Left colon (tissue), 2 donors: ENCODE measurements around the gene FOXP1. TPM values are rescaled to one million over a fixed set of nuclear protein-coding genes. Genes with fewer than 3 reads are reported as not detected.

Experiments used
- ATAC-seq: fragments of 200-7000 bp; cut with Tn5 transposase; one replicate; pipeline ENCODE4 v1.9.1; 2020; ENCODE audit warnings: mild to moderate bottlenecking, moderate library complexity
- DNase-seq, 2 donors: peaks; one replicate each; pipeline ENCODE4 v3.0.0-alpha.2; 2020
- intact Hi-C, 2 donors: fragments of 100-400 bp; cut with DNase I in 1 of 2; cut with micrococcal nuclease in 1 of 2; formaldehyde crosslinking; loops; one replicate each; pipeline versions ENCODE4 v1.11.2 to v1.14.0; 2022; cut with DNase I, micrococcal nuclease
- total RNA-seq, 2 donors: library from RNA; stranded (reverse); fragmentation: NEBNext Ultra II Directional; extraction: Animal tissue kit (Norgen Biotek cat#: 25700); gene quantifications; one replicate each; pipeline ENCODE4 v1.2.1, GENCODE V29; 2021
- donor health status: DM: no; HTN: no; CAD: no.
- donor health status: DM: yes; HTN: yes; CAD: no.

Gene FOXP1
- total RNA-seq, 2 donors from 2014 or later = 131 to 135 TPM

GRCh38 chr3:71497971-71498444 lies 85.5 kb downstream of the FOXP1 start:
- ATAC-seq = no peak
- no peak for DNase-seq
- intact Hi-C loops = no loop called here

GRCh38 chr3:71497367-71497897 lies 86.1 kb downstream of the FOXP1 start:
- ATAC-seq (no peak), DNase-seq (no peak)
- intact Hi-C loops = no loop called here

DNA sequence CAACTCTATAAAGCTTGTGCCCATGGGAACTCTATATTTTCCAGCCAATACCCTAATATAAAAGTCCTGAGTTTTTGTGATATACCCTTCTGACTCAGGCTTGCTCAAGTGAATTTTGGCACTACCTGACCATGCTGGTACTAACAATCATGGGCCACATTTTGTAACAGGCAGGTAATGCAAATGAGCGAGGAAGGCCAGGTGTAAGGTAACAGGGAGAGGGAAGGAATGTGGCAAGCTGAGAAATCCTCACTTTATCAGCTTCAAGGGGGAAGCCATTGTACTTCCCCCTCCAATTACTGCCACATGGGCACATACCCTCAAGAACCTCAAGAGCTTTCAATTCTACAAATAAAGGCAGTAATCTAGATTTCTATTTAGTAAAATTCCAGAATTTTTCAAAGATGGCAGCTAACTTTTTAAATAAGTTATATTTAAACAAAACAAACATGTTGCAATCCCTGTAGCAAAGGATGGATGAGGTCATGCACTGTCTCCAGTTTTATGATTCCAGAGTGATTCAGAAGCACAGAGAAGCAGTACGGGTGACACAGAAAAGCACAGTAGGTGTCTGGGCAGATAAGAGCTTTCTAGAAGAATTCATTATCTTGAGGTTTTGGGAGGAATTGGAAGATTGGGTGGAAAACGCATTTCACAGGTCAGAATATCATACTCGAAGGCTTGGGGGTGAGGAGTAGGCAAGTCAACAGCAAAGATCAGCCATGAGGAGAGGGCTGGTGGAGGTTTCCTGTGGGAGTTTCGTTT lies 87.6 kb downstream of the FOXP1 start:
- DNase-seq = no peak
- intact Hi-C loops = no loop called here
- peak; percentile 73 for ATAC-seq

GRCh38 chr3:71494212-71494611 lies 89.3 kb downstream of the FOXP1 start:
- ATAC-seq = no peak
- no peak for DNase-seq
- intact Hi-C loops = no loop called here

- intact Hi-C loops = no loop called here
- no peak for DNase-seq
These were observed 90.4 kb downstream of the FOXP1 start for GRCh38 chr3:71492974-71493771.

GRCh38 chr3:71492566-71492965 lies 91.0 kb downstream of the FOXP1 start:
- intact Hi-C loops = no loop called here
- DNase-seq (no peak), ATAC-seq (no peak)

More at GRCh38 chr3:71492974-71493771, 90.4 kb downstream of the FOXP1 start:
- no peak for ATAC-seq

DNA sequence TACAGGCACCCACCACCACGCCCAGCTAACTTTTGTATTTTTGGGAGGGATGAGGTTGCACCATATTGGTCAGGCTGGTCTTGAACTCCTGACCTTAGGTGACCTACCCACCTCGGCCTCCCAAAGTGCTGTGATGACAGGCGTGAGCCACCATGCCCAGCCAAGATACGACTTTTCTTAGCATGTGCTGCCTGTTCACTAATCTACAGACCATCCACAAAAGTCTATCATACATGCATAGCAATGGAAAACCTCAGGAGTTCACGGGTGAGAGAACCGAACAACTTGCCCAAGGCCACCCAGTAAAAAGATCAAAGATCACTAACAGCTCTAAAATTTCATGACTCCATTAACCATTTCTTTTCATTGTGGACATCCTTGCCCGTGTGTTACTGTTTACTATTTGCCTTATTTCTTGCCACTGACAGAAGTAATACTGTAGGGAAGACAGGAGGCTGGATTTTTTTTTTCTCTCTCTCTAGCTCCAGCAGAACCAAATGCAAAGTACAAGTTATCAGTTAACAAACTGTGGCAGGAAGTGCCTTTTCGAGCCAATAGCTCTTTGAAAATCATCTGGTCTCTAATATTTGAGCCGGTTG lies 92.3 kb downstream of the FOXP1 start:
- intact Hi-C loops = no loop called here
- DNase-seq = no peak
- no peak for ATAC-seq

- intact Hi-C loops = no loop called here
- DNase-seq = no peak
- ATAC-seq = no peak
These were observed 92.8 kb downstream of the FOXP1 start for GRCh38 chr3:71490692-71491091.

DNA sequence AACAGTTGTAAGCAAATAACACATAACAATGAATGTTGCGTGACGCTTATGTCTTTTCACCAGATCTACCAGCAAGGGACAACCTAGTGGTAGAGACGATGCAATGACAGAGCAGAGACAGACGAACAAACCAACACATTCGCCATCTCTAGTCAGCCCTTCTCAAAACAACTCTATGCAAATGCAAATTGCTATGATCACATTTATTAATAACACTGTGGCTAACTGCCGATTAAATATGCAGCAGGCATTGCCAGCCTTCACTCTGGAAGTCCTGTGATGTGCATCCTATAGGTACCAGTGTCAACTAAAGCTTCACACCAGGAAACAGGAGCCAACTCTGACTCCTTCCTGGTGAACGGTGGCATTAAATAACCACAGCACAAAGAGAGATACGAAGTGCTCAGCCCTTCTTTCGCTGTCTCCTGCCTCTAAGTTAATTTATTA lies 94.2 kb downstream of the FOXP1 start:
- ATAC-seq (no peak), DNase-seq (no peak)
- intact Hi-C loops = no loop called here

DNA sequence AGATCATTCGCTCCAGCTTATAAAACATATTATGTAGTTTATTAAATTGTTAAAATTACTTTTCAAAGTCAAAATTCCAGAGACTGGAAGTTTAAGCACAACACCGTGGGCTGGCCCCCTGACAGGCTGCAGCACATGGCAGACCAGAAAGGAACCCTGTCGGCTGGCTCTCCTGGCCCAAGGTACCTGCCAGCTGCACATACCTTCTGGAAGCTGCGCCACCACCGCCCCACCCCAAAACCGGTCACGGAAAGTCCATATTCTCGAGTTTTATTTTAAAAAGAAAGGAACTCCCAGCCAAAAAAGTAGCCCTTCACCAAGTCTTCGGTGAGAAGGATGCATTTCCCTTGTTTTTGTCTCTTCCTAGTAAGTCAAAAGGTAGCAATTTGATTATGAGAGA lies 94.6 kb downstream of the FOXP1 start:
- DNase-seq = no peak
- intact Hi-C loops = no loop called here
- no peak for ATAC-seq

GRCh38 chr3:71488391-71488809 lies 95.1 kb downstream of the FOXP1 start:
- no peak for DNase-seq
- ATAC-seq = no peak
- intact Hi-C loops = no loop called here

DNA sequence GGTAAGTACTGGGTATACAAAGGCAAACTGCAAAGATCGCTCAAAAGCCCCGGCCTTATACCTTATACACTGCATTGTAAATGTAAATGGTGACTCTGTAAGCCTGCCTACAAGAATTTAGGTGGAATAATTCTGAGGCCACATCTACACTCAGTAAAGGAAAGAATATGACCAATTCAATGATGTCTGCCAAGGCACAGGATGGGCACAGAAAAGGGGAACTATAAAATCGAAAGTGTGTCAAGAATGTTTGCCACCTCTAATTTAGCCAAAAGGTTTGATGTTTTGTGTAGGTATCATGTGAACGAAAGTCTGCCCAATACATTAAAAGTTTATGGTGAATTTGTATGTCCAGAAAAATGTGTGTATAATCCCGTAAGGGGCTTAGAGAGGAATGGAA lies 96.1 kb downstream of the FOXP1 start:
- ATAC-seq = no peak
- intact Hi-C loops = no loop called here

DNA sequence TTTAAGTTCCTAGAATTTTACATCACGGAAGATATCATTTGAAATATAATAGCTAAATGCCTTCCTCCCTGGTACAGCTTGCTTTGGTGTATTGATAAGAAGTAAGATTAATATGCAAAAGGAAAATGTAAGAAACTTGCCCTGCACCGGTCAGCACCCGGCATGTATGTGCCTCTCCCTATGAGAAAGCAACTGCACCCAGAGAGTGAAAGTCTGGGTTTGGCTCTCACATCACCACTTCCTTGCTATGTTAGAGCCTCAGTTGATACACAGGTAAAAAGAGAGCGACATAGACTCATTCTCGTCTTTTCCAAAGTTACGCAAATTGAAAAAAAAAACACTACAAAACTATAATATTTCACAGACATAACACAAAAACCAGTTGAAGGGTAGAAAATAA lies 96.7 kb downstream of the FOXP1 start:
- intact Hi-C loops = no loop called here
- no peak for ATAC-seq
- DNase-seq = no peak

More for the DNA sequence above, 96.1 kb downstream of the FOXP1 start:
- no peak for DNase-seq

DNA sequence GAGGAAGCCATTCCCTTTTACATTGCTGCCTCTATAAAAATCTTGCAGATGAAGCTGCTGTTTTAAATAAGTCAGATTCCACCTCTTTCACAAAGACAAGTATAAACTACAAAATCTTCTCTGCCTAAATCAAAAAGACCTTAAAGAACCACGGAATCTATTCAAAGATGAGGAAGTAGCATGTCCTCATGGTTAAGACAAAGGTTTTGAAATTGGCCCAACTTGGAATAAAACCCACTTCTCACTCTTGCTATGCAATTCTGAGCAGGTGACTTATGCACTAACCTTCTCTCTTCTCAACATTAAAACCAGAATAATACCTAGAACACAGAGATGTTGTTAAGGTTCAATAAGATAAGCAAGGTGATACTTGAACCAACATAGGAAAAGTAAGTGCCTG lies 97.6 kb downstream of the FOXP1 start:
- intact Hi-C loops = no loop called here
- DNase-seq = no peak
- ATAC-seq = no peak

DNA sequence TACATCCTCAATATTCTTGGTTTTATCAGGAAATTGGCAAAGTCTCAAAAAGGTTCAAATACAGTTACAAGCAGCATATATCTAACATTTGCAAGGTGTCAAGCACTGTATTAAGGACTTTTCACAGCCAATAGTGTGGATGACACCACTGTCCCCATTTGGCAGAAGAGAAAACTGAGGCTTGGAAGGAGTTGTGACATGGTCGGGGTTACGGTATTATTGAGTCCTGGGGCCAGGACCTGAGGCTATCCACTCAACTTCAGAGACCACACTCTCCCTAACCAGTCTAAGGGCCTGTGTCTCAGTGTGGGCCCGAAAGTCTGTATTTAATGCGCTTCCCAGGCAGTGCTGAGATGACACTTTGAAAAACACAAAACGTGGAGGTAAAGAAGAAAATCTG lies 99.1 kb downstream of the FOXP1 start:
- intact Hi-C loops = no loop called here
- DNase-seq (no peak), ATAC-seq (no peak)

GRCh38 chr3:71484047-71484446 lies 99.5 kb downstream of the FOXP1 start:
- no peak for ATAC-seq
- intact Hi-C loops = no loop called here
- no peak for DNase-seq

DNA sequence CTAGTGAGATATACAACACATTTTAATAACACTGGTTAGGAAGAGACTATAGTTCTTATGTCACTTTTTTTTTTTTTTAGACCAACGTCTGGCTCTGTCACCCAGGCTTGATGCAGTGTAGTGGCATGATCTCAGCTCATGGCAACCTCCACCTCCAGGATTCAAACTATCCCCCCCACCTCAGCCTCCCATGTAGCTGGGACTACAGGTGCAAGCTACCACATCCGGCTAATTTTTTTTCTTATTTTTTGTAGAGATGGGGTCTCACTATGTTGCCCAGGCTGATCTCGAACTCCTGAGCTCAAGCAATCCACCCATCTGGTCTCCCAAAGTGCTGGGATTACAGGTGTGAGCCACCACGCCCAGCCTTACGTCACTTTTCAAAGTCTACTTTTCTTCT lies 100.8 kb downstream of the FOXP1 start:
- intact Hi-C loops = no loop called here
- no peak for DNase-seq
- ATAC-seq = no peak

DNA sequence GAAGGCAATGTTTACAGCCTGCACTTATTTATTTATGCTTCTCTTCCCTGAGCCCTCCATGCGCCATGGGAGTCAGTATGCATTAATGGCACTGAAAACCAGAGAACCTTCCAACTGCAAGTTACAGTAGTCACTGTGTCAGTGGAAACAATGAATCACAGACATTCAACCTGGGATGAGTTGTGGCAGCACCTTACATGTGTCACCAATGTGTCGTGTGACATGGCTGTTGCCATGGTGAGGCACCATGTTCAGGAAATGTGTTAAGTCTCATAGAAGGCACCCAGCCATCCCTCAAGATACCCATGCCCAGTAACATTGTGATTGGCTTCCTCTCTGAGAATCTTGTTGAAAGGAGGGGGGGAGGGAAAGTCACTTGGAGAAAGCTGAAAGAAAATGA lies 105.0 kb downstream of the FOXP1 start:
- ATAC-seq (no peak), DNase-seq (no peak)
- intact Hi-C loops = no loop called here

DNA sequence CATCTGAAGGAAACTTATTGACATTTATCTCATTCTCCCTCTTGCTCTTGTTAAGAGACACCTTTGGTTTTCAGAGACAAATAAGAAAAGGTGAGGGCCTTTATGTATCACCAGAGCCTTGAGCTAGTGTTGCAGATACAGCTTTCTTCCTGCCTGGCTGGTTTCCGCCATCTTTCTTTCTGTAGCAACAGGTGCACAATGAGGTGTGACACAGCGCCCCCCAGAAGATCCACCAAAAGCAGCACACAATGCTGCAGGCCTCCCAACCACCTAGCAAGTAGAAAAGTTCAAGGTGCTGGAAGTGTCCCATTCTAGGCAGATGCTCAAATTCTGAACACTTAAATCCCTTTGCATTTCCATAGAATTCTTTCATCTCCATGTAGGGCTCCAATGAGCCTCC lies 106.6 kb downstream of the FOXP1 start:
- no peak for ATAC-seq
- no peak for DNase-seq
- intact Hi-C loops = no loop called here

- ATAC-seq (no peak), DNase-seq (no peak)
- intact Hi-C loops = no loop called here
These were observed 114.4 kb downstream of the FOXP1 start for GRCh38 chr3:71469138-71469435.
